ENCODE data around the gene TPCN1. TPM values are rescaled to one million over a fixed set of nuclear protein-coding genes. Genes with fewer than 3 reads are reported as not detected.

The TPCN1 gene
- total and polyA plus RNA-seq, 2 experiments from 2014 or later = 16.9 to 32.1 TPM

DNA sequence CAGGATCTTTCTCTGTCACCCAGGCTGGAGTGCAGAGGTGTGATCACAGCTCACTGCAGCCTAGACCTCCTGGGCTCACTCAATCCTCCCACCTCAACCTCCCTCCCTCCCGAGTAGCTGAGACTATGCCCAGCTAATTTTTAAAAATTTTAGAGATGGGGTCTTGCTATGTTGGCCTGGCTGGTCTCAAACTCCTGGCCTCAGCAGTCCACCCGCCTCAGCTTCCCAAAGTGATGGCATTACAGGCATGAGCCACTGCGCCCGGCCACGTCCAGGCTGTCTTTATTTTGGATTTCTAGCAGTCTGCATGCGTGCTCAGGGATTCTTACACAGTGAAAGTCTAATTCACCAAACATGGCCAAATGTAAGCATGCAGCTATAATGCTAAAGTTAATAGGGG lies 95.9 kb downstream of the TPCN1 start:
- Histone ChIP-seq H3K36me3 (replicated peaks; ENCODE audit: insufficient read depth, low read depth) (no peaks in the 10 kb centered on the region), H3K9me2 (replicated peaks; ENCODE audit: insufficient read depth) (no peaks in the 10 kb centered on the region), H3K27ac (no peak overlapping the region), H3K4me2 (no peak overlapping the region), H3K27me3 (no peaks in the 10 kb centered on the region), H2AFZ (no peak overlapping the region), H3K4me3 (no peak overlapping the region), H3K79me2 (no peaks in the 10 kb centered on the region), H4K20me1 (ENCODE audit: insufficient read depth, poor library complexity, severe bottlenecking) (no peaks in the 10 kb centered on the region), H3K9me3 (ENCODE audit: low read depth) (no peaks in the 10 kb centered on the region), H3K4me1 (ENCODE audit: insufficient read depth) (no peaks in the 10 kb centered on the region)
- 92% methylated on average over 6 of the region's 6 CpGs for WGBS (ENCODE audit: low lambda C conversion rate, missing lambda C conversion rate)
- no peak for DNase-seq (ENCODE audit: low spot score)
- TF ChIP-seq EZH2 (IDR thresholded peaks at IDR 0.05; ENCODE audit: borderline replicate concordance) (no peak), EZH2phosphoT487 (IDR thresholded peaks at IDR 0.05; ENCODE audit: low read depth, severe bottlenecking, unreplicated experiment) (no peak)
- TF ChIP-seq, protein P1, sequence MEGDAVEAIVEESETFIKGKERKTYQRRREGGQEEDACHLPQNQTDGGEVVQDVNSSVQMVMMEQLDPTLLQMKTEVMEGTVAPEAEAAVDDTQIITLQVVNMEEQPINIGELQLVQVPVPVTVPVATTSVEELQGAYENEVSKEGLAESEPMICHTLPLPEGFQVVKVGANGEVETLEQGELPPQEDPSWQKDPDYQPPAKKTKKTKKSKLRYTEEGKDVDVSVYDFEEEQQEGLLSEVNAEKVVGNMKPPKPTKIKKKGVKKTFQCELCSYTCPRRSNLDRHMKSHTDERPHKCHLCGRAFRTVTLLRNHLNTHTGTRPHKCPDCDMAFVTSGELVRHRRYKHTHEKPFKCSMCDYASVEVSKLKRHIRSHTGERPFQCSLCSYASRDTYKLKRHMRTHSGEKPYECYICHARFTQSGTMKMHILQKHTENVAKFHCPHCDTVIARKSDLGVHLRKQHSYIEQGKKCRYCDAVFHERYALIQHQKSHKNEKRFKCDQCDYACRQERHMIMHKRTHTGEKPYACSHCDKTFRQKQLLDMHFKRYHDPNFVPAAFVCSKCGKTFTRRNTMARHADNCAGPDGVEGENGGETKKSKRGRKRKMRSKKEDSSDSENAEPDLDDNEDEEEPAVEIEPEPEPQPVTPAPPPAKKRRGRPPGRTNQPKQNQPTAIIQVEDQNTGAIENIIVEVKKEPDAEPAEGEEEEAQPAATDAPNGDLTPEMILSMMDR (IDR thresholded peaks at IDR 0.05; ENCODE audit: poor library complexity) = no peak

DNA sequence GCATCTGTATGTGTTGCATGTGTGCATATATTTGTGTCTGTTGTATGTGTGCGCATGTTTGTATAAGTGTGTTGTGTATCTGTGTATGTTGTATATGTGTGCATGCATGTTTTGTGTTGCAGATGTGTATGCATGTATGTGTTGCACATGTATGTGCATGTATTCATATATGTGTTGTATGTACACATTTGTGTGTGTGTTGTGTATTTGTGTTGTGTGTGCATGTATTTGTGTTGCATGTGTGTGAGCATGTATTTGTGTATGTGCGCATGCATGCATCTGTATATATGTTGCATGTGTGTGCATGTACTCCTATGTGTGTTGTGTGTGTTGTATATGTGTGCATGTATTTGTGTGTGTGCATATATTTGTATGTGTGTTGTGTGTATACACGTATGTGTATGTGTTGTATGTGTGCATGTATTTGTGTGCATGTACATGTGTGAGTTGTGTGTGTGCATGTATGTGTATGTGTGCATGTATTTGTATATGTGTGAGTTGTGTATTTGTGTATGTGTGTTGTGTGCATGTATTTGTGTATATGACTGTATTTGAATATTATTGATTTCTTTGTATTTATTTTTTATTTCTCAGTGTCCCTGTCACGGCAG lies 96.9 kb downstream of the TPCN1 start:
- H3K36me3 ChIP-seq (replicated peaks; ENCODE audit: insufficient read depth, low read depth) = no peaks in the 10 kb centered on the region
- H3K27ac ChIP-seq = no peak overlapping the region
- H3K4me3 ChIP-seq = no peak overlapping the region
- no peaks in the 10 kb centered on the region for H3K4me1 ChIP-seq (ENCODE audit: insufficient read depth)
- no peak overlapping the region for H3K4me2 ChIP-seq
- H3K27me3 ChIP-seq = no peaks in the 10 kb centered on the region
- H4K20me1 ChIP-seq (ENCODE audit: insufficient read depth, poor library complexity, severe bottlenecking) = no peaks in the 10 kb centered on the region
- WGBS (ENCODE audit: low lambda C conversion rate, missing lambda C conversion rate) = 99% methylated on average over 4 of the region's 4 CpGs
- H3K79me2 ChIP-seq = no peaks in the 10 kb centered on the region
- TF ChIP-seq, protein P1 (IDR thresholded peaks at IDR 0.05; ENCODE audit: poor library complexity) = no peak
- TF ChIP-seq EZH2 (IDR thresholded peaks at IDR 0.05; ENCODE audit: borderline replicate concordance) = no peak
- TF ChIP-seq EZH2phosphoT487 (IDR thresholded peaks at IDR 0.05; ENCODE audit: low read depth, severe bottlenecking, unreplicated experiment) = no peak
- no peaks in the 10 kb centered on the region for H3K9me2 ChIP-seq (replicated peaks; ENCODE audit: insufficient read depth)
- H2AFZ ChIP-seq = no peak overlapping the region
- no peaks in the 10 kb centered on the region for H3K9me3 ChIP-seq (ENCODE audit: low read depth)
- no peak for DNase-seq (ENCODE audit: low spot score)

DNA sequence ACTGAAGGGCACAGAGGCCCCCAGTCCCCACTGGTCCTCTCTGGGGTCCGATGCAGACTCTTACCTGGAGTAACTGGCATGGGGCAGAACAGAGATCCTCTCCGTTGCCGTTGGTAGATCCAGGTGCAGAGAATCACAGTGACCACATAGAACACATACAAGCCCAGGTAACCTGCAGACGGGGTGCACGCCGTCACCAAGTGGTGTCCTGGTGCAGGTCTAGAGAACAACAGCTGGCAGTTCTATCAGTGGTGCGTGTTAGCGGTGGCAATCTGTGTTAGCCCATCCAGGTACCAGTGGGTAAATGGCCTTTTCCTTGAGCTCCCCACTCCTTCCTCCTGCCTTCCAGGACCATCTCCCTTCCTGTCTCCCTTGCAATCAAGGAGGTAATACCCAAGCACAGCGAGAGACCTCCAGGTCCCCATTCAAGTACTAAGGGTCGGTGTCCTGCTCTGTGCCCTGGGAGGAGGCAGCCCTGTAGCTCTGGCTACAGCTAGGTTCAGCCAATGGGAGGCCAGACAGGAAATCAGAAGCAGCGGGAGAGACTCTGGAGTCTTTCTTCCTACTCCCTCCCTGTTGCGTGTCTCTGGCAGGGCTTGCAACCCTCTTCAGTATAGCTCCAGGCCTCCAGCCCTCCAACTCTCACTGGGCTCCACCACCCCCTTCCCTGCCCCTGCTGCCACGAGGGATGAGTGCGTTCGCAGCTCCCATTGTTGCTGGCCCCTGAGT lies 97.8 kb downstream of the TPCN1 start:
- Histone ChIP-seq H4K20me1 (ENCODE audit: insufficient read depth, poor library complexity, severe bottlenecking) (no peaks in the 10 kb centered on the region), H3K9me2 (replicated peaks; ENCODE audit: insufficient read depth) (no peaks in the 10 kb centered on the region), H2AFZ (no peak overlapping the region), H3K4me2 (no peak overlapping the region), H3K79me2 (no peaks in the 10 kb centered on the region), H3K9me3 (ENCODE audit: low read depth) (no peaks in the 10 kb centered on the region), H3K27ac (no peak overlapping the region), H3K4me1 (ENCODE audit: insufficient read depth) (no peaks in the 10 kb centered on the region), H3K4me3 (no peak overlapping the region), H3K27me3 (no peaks in the 10 kb centered on the region), H3K36me3 (replicated peaks; ENCODE audit: insufficient read depth, low read depth) (no peaks in the 10 kb centered on the region)
- DNase-seq (ENCODE audit: low spot score) = no peak
- WGBS (ENCODE audit: low lambda C conversion rate, missing lambda C conversion rate) = 88% methylated on average over 15 of the region's 15 CpGs
- TF ChIP-seq, protein P1 (IDR thresholded peaks at IDR 0.05; ENCODE audit: poor library complexity) = no peak
- no peak for TF ChIP-seq EZH2phosphoT487 (IDR thresholded peaks at IDR 0.05; ENCODE audit: low read depth, severe bottlenecking, unreplicated experiment)
- no peak for TF ChIP-seq EZH2 (IDR thresholded peaks at IDR 0.05; ENCODE audit: borderline replicate concordance)

Data from hepatocyte (in vitro differentiated cells).